ENCODE results near the gene NT5M.

NT5M gene

DNA sequence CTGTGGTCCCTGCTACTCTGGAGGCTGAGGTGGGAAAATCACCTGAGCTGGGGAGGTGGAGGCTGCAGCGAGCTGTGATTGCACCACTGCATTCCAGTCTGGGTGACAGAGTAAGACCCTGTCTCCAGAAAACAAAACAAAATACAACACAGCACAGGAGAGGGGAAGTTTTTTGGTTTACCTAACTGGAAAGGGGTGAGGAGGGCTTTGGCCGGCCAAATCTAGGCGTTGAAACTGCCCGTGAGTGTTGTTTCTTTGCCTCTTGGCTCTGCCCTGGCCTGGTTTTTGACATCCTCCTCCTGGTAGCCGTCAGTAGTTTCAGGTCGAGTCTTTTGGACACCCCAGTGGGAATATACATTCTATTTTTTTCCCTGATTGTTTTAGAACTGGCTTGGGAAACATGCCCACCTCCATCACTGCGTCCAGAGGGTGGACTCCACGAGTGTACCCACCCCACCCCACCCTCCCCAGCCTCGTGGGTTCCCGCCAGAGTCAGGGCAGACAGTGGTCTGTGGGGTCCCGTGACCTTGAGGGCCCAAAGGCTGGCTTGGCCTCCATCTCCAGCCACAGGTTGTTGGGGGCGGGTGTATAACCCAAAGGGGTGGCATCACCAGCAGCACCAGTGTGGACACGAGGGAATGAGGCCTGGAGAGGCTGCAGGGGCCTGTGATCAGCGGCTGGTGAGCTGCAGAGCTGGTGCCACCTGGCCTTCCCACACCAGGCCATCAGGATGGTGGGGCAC lies 42.7 kb downstream of the NT5M start:
- Histone ChIP-seq H3K27me3 (peaks cover 0 to 7% of the 10 kb centered on the region in 2 donors), H3K4me1 (no peaks in the 10 kb centered on the region), H3K4me3 (no peak overlapping the region), H3K9me3 (no peaks in the 10 kb centered on the region), H3K36me3 (no peaks in the 10 kb centered on the region), H3K27ac (no peak overlapping the region)
- DNase-seq, result peak in 1 of 2 donors; percentile 48
- intact Hi-C loops (cut with DNase I; ENCODE audit: low total_unique reads), result no loop called here
- TF ChIP-seq, protein P1, sequence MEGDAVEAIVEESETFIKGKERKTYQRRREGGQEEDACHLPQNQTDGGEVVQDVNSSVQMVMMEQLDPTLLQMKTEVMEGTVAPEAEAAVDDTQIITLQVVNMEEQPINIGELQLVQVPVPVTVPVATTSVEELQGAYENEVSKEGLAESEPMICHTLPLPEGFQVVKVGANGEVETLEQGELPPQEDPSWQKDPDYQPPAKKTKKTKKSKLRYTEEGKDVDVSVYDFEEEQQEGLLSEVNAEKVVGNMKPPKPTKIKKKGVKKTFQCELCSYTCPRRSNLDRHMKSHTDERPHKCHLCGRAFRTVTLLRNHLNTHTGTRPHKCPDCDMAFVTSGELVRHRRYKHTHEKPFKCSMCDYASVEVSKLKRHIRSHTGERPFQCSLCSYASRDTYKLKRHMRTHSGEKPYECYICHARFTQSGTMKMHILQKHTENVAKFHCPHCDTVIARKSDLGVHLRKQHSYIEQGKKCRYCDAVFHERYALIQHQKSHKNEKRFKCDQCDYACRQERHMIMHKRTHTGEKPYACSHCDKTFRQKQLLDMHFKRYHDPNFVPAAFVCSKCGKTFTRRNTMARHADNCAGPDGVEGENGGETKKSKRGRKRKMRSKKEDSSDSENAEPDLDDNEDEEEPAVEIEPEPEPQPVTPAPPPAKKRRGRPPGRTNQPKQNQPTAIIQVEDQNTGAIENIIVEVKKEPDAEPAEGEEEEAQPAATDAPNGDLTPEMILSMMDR (IDR thresholded peaks at IDR 0.05), result no peak

- H3K36me3 ChIP-seq, result no peaks in the 10 kb centered on the region
- H3K27me3 ChIP-seq, result peaks cover 0 to 7% of the 10 kb centered on the region in 2 donors
- intact Hi-C loops (cut with DNase I; ENCODE audit: low total_unique reads), result no loop called here
- H3K9me3 ChIP-seq, result no peaks in the 10 kb centered on the region
- no peak overlapping the region for H3K27ac ChIP-seq
- TF ChIP-seq, protein P1 (IDR thresholded peaks at IDR 0.05), result no peak
- no peak overlapping the region for H3K4me3 ChIP-seq
- peaks cover 0 to 3% (median under 1%) of the 10 kb centered on the region in 4 donors for H3K4me1 ChIP-seq
- peak in 1 of 2 donors; percentile 55 for DNase-seq
Measured at GRCh38 chr17:17346428-17347233, 43.5 kb downstream of the NT5M start.

DNA sequence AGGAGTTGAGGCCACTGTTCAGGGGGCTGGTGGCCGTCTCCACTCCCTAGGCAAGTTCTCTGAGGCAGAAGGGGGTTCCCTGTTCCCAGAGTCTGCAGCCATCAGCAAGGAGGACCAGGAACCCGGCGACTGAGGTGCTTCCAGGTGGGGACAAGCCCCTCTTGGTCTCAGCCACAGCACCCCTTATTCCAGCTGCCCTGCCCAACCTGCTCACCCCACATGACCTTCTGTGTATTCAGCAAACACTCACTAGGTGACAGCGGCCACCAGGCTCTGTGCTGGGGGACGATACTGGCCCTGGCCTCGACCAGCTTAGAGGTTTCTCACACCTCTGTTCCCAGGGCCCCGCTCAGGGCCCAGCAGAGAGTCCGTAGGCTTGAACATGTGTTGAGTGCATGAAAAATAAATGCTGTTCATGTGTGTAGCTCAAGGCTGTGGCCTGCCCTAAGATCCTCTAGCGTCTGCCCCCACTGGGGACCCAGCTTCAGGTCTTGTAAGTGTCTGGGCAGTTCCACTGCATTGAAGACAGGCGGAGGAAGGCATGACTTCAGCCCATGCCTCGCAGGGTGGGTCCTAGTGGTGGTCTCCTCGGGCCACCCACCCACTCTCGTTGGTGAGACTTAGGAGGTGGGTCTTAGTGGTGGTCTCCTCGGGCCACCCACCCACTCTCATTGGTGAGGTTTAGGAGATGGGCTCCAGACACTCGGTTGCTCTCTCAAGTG lies 44.2 kb downstream of the NT5M start:
- TF ChIP-seq, protein P1 (IDR thresholded peaks at IDR 0.05), result no peak
- H3K4me1 ChIP-seq, result peaks cover 0 to 11% (median 4%) of the 10 kb centered on the region in 4 donors
- H3K9me3 ChIP-seq, result no peaks in the 10 kb centered on the region
- intact Hi-C loops (cut with DNase I; ENCODE audit: low total_unique reads), result no loop called here
- no peak overlapping the region for H3K4me3 ChIP-seq
- peaks cover 0 to 7% of the 10 kb centered on the region in 2 donors for H3K27me3 ChIP-seq
- peak in 1 of 2 donors; percentile 53 for DNase-seq
- H3K27ac ChIP-seq, result no peak overlapping the region
- H3K36me3 ChIP-seq, result no peaks in the 10 kb centered on the region

DNA sequence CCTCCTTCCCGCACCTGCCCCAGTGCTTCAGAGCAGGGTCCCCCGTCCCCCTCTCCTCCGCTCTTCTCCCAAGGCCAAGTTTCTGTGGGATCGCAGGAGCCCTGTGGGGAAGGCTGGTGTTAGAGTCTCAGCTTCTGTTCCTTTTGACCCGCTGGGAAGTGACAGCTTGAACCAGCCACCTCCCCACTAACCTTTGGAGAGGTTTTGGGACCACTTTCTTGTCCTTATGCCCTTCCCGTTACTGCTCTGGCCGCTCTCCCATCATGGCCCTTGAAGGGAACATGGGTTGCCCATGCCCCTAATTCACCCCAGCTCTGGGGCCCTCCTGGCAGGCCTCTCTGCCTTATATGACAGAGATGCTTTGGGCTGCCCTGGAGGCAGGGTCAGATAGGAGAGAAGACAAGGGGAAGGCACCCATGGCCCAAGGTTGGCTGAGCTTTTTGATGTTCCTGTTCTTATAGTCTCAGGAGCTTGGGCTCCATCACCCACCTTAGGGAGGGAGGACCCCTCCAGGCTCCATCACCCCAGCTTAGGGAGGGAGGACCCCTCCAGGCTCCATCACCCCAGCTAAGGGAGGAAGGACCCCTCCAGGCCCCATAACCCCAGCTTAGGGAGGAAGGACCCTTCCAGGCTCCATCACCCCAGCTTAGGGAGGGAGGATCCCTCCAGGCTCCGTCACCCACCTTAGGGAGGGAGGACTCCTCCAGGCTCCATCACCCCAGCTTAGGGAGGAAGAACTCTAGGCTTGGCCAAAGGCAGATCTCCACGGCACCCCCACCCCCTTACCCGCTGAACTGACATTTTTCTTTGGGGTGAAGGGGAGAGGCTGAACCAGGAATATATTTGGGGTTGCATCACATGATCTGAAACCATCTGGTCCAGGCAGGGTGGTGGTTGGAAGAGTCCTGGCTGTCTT lies 45.0 kb downstream of the NT5M start:
- no peaks in the 10 kb centered on the region for H3K9me3 ChIP-seq
- intact Hi-C loops (cut with DNase I; ENCODE audit: low total_unique reads), result no loop called here

More for the DNA sequence above, 45.0 kb downstream of the NT5M start:
- H3K27ac ChIP-seq, result no peak overlapping the region
- H3K27me3 ChIP-seq, result peaks cover 0 to 7% of the 10 kb centered on the region in 2 donors
- H3K4me1 ChIP-seq, result peaks cover 0 to 13% (median 4%) of the 10 kb centered on the region in 4 donors
- H3K36me3 ChIP-seq, result no peaks in the 10 kb centered on the region
- TF ChIP-seq, protein P1 (IDR thresholded peaks at IDR 0.05), result no peak
- no peak overlapping the region for H3K4me3 ChIP-seq
- DNase-seq, result peak in 1 of 2 donors; percentile 51
